NCI-H2107 treated with DMSO at 0.1 percent for 48 hours (cell line): ENCODE data around the gene SCTR.

Experiments
- DNase-seq: peaks from one replicate; lab custom pipeline; 2025; ENCODE audit not compliant: unreplicated experiment; lab: John Stamatoyannopoulos, UW

Gene SCTR

DNA sequence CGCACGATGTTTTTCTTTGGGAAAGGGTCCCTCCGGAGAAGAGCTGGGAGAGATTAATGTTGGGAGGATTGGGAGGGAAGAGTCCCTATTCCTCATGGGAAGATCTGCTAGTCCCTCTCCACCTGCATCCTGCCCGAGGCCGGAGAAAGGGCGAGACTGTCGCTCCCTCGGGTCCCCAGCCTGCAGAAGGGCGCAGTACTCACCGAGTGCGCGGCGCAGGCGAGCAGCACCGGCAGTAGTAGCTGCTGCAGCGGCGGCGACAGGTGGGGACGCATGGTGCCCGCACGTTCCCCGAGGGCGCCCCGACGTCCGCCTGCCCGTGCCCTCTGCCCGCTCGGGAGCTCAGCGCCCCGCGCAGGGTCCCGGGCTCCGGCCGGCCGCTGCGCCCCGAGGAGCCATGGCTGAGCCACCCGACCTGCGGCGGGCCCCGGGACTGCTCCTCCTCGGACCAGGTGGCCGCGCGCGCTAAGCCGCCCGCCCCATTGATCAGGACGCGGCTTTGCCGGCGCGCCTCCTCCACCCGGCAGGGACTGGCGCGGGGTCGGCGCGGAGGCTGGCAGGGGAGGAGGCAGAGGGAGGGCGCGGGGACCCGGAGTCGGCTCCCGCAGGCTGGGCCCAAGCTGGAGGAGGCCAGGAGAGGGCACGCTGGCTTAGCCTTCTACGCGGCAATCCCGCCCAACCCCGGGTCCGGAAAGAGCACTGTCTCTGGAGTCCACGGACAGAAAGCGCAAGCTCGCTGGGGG lies at the start of gene SCTR:
Gene SCTR, minus strand, starts transcription at position 532 of the 743 bp plus-strand sequence. Its CDS starts 257 bp downstream, at position 275.
- no peak for DNase-seq

- no peak for DNase-seq
Observed at GRCh38 chr2:119567292-119567691, 43.0 kb upstream of the SCTR start.

- DNase-seq = no peak
Observed at GRCh38 chr2:119565481-119565880, 41.2 kb upstream of the SCTR start.

- DNase-seq = no peak
Observed at GRCh38 chr2:119553687-119554344, 29.5 kb upstream of the SCTR start.

DNA sequence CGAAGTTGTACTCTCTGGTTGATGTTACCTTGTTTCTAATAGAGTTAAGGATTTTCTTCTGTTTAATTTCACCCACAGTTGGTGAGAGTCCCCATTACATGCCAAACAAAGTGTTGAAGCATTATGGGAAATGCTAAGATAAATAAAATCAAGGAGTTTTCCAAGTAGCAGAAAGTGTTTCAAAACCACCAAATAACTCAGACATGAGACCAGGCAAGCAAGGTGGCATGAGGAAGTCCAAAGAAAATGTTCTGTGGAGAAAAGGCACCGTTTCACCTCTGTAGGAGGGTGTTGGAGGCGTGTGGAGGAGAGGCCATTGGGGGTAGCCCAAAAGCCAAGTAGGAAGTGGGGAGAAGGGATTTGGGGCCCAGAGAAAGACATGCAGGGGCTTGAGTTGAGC lies 28.6 kb upstream of the SCTR start:
- no peak for DNase-seq

GRCh38 chr2:119550856-119551255 lies 26.6 kb upstream of the SCTR start:
- DNase-seq = no peak

- DNase-seq = no peak
Observed at GRCh38 chr2:119550346-119550745, 26.1 kb upstream of the SCTR start.

- no peak for DNase-seq
Observed at GRCh38 chr2:119549241-119549640, 25.0 kb upstream of the SCTR start.

GRCh38 chr2:119548516-119549120 lies 24.3 kb upstream of the SCTR start:
- DNase-seq = no peak

- DNase-seq = no peak
Observed at GRCh38 chr2:119546447-119546767, 22.1 kb upstream of the SCTR start.

GRCh38 chr2:119545754-119546446 lies 21.6 kb upstream of the SCTR start:
- no peak for DNase-seq

- DNase-seq = no peak
Observed at GRCh38 chr2:119544939-119545475, 20.7 kb upstream of the SCTR start.

- DNase-seq = no peak
Observed at GRCh38 chr2:119544075-119544938, 20.0 kb upstream of the SCTR start, which contains the start of gene CFAP221. CFAP221 (plus strand) TSS chr2:119544449; CDS start chr2:119546132, 1,683 bp downstream.

GRCh38 chr2:119541476-119541875 lies 17.2 kb upstream of the SCTR start:
- DNase-seq = no peak

DNA sequence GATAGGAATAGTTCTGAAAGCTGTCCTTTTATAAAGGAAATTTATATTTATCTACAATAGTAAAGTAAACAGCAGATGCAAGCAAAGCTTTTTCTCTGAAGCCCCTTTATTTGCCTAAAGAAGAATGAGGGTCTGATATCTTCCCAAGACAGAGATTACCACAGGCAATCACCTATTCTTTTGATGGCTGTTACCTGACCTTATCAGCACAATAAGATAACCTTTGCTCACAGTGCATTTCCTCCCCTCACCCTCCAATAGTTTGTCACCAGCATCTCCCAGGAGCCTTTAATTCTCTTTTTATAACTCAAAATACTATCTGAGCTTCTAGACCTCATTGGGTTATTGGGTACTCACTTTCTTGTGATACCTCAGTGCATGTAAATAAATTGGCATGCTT lies 13.5 kb upstream of the SCTR start:
- DNase-seq = no peak

- no peak for DNase-seq
Observed at GRCh38 chr2:119536707-119537106, 12.4 kb upstream of the SCTR start.

GRCh38 chr2:119536211-119536610 lies 11.9 kb upstream of the SCTR start:
- DNase-seq = no peak

DNA sequence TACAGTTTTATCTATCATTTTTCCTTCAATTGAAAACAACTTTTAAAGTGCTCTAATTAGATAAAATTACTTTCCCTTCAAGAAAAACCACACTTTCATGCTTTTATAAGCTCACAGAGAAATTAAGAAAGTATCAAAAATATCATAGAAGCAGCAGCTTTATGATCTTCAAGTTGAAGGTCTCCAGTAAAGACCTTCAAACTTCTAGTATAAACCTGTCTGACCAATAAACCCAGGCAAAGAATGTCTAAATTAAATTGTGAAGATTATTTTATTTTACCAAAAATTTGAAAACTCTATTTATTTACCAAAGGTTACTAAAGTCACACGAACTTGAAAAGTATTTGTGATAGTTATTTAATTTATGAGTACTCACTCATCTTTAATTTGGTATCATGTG lies 9.3 kb upstream of the SCTR start:
- DNase-seq = no peak

DNA sequence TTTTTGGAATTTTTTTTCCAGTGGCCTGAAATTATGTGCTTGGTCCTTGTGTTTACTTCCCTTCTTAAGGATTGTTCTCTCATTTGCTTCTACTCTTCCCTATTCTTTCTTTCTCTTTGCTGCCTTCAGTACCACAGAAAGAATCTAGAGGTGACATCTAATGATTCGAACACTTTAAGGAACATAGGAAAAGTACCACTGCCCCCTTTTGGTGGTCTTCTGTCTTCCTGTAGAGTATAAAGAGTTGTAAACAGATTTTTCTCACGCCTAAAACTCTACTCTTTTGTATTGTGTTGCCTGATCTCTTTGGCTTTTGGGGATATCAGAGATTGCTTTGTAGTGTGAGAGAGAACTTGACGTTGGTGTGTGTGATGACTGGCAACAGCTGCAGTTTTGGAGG lies 7.0 kb upstream of the SCTR start:
- no peak for DNase-seq

- DNase-seq = no peak
Observed at GRCh38 chr2:119527999-119528398, 3.7 kb upstream of the SCTR start.
